IPS-18a (cell line): ENCODE results near the gene CHRNA10.

Experiments
- H3K27ac ChIP-seq: one replicate; pipeline ENCODE4 v1.5.1; 2013; ENCODE audit warnings: low read length
- H3K27me3 ChIP-seq: one replicate; pipeline ENCODE4 v1.6.1; 2013; ENCODE audit warnings: mild to moderate bottlenecking, low read length; ENCODE audit not compliant: control insufficient read depth, insufficient read depth
- H3K36me3 ChIP-seq: one replicate; pipeline ENCODE4 v1.6.1; 2013; ENCODE audit warnings: low read depth, low read length; ENCODE audit not compliant: control insufficient read depth
- H3K4me1 ChIP-seq: one replicate; pipeline ENCODE4 v1.6.1; 2013; ENCODE audit warnings: low read depth, low read length; ENCODE audit not compliant: control insufficient read depth
- H3K4me3 ChIP-seq: one replicate; pipeline ENCODE4 v1.5.1; 2013; ENCODE audit warnings: low read length
- H3K9ac ChIP-seq: one replicate; pipeline ENCODE4 v1.6.1; 2013; ENCODE audit warnings: mild to moderate bottlenecking, low read length, moderate library complexity
- H3K9me3 ChIP-seq: one replicate; pipeline ENCODE4 v1.6.1; 2013; ENCODE audit warnings: low read depth, low read length; ENCODE audit not compliant: control insufficient read depth

The CHRNA10 gene, protein sequence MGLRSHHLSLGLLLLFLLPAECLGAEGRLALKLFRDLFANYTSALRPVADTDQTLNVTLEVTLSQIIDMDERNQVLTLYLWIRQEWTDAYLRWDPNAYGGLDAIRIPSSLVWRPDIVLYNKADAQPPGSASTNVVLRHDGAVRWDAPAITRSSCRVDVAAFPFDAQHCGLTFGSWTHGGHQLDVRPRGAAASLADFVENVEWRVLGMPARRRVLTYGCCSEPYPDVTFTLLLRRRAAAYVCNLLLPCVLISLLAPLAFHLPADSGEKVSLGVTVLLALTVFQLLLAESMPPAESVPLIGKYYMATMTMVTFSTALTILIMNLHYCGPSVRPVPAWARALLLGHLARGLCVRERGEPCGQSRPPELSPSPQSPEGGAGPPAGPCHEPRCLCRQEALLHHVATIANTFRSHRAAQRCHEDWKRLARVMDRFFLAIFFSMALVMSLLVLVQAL

DNA sequence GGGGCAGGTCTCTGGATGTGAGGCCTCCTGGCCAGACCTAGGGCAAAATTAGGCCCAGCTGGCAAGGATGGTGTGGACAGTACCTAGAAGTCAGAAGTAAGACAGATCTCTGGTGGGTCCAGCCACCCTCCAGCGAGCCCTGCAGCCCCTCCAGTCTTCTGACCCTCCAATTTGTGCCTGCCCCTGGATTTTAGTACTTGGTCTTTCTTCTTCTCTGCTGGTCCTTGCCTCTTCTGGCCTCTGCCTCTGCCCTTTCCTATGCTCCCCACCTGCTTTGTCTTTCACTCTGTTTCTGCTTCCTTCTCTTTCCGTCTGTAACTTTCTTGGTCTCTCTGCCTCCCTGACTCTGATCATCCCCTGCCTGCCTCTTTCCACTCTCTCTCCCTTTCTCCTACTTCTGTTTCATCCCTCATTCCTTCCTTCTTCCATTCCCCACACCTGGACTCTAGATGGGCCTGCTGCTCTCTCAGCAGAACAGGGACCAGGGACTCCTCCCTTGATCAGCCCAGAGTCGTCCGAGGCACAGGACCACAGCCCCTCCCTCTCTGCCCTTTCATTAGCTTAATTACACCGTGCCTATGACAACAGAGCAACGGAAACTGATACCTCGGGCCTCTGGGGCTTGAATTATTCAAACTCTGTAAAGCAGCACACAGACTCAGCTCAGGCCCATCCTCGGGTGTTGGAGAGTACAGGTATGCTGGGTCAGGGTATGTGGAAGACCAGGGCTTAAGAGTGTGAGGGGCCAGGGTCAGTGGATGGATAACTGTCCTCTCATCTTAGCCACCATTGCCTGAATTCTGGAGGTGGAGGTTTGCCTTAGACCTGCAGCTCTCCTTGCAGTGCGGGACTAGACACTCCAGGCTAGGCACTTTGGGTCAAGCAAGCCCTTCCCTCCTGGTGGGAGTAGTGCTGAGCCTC, at the start of gene CHRNA10:
Gene CHRNA10 (minus strand): TSS at position 51 of the 921 bp plus-strand sequence. CDS start 72 bp downstream, outside the sequence.
- H3K36me3 ChIP-seq: peaks cover 33% of the 10 kb centered on the region
- no peaks in the 10 kb centered on the region for H3K4me1 ChIP-seq
- H3K4me3 ChIP-seq: no peak within 1 kb of the TSS
- H3K9me3 ChIP-seq: no peaks in the 10 kb centered on the region
- H3K27me3 ChIP-seq: no peaks in the 10 kb centered on the region
- H3K9ac ChIP-seq: no peak within 1 kb of the TSS
- no peak within 1 kb of the TSS for H3K27ac ChIP-seq

DNA sequence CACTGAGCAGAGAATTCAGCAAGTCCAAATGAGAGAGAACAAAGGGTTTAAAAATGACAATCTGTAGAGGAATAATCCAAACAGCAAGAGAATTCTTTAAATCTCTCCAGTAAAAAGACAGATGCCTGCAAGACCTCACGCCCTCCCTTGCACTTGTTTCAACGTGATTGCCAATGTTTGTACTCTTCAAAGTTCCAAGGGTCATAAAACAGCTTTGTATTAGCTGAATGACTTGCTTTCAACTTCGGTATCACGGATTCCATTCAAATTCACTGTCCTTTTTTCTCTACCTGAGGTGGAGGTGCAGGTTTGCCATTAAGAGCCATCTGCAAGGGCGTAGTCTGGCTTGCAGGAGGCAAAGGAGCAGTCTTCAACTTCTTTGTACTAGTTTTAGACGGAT, 41.1 kb upstream of the CHRNA10 start:
- Histone ChIP-seq H3K9me3 (no peaks in the 10 kb centered on the region), H3K9ac (no peak overlapping the region), H3K27ac (no peak overlapping the region), H3K27me3 (no peaks in the 10 kb centered on the region), H3K36me3 (peaks cover 70% of the 10 kb centered on the region), H3K4me3 (no peak overlapping the region), H3K4me1 (peaks cover 11% of the 10 kb centered on the region)

DNA sequence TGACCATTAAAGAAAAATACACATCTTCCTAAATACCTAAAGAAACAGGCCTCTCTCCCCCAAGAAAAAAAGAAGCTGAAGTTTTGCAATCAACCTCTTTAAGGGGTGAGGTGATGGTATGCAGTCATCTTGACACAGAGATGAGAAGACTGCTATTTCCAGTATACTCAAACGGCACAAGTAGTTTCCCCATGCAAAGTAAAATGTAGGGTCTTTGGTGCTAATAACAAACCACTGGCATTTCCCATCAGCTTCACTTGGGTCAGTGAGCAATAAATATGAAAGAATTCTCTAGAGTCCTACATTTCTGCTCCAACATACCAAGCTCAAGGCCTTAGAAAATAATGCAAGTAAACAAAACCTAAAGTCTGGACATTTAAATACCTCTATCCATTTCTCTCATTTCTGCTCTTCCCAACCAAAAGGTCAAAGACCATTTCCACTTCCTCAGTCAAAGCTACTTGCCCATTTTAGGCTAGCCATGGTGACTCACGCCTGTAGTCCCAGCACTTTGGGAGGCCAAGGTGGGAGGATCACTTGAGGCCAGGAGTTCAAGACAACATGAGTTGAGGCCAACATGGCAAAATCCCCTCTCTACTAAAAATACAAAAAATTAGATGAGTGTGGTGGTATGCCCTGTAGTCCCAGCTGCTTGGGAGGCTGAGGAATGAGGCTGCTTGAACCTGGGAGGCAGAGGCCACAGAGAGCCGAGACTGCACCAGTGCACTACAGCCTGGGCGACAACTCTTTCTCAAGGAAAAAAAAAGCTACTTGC, 39.5 kb upstream of the CHRNA10 start:
- Histone ChIP-seq H3K9ac (peak overlapping the region; percentile 30), H3K27ac (peak overlapping the region; percentile 80), H3K9me3 (no peaks in the 10 kb centered on the region), H3K27me3 (no peaks in the 10 kb centered on the region), H3K4me3 (peak overlapping the region; percentile 50), H3K4me1 (peaks cover 11% of the 10 kb centered on the region), H3K36me3 (peaks cover 67% of the 10 kb centered on the region)

DNA sequence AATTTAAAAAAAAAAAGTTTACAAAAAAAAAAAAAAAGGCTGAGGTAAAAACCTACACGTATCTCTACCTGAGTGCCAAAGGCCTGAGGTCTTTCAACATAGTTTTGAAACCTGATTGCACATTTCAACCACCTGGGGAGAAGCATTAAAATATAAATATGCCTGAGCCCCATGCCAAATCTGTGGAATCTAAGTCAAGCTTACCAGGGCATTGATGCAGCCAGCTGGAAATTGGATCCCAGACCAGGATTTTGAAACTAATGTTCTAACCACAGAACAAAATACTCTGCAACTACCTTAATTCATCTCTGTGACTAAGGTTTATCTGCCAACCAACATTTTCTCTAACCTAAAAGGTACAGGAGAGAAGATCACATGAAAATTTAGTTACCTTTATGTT, 38.8 kb upstream of the CHRNA10 start:
- H3K9me3 ChIP-seq: no peaks in the 10 kb centered on the region
- peak overlapping the region; percentile 50 for H3K4me3 ChIP-seq
- H3K4me1 ChIP-seq: peaks cover 11% of the 10 kb centered on the region
- H3K9ac ChIP-seq: peak overlapping the region; percentile 30
- H3K27me3 ChIP-seq: no peaks in the 10 kb centered on the region
- H3K36me3 ChIP-seq: peaks cover 67% of the 10 kb centered on the region
- peak overlapping the region; percentile 80 for H3K27ac ChIP-seq

DNA sequence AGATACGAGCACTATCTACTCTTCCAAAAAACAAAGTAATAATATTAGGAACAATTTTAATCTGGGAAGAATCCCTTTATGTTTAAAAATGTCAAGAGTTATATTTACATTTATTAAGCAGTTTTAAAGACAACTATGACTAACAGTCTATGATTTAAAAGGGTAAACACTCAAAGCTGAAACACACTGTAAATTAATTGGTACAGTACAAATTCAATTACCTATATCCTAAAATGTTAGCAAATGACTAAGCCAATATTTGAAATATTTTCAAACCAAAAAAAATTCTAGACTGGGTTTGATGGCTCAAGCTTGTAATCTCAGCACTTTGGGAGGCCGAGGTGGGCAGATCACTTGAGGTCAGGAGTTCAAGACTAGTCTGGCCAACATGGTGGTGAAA, 36.0 kb upstream of the CHRNA10 start:
- no peaks in the 10 kb centered on the region for H3K9me3 ChIP-seq
- H3K27ac ChIP-seq: no peak overlapping the region
- no peak overlapping the region for H3K4me3 ChIP-seq
- no peak overlapping the region for H3K9ac ChIP-seq
- H3K36me3 ChIP-seq: peaks cover 66% of the 10 kb centered on the region
- no peaks in the 10 kb centered on the region for H3K27me3 ChIP-seq
- peaks cover 11% of the 10 kb centered on the region for H3K4me1 ChIP-seq

DNA sequence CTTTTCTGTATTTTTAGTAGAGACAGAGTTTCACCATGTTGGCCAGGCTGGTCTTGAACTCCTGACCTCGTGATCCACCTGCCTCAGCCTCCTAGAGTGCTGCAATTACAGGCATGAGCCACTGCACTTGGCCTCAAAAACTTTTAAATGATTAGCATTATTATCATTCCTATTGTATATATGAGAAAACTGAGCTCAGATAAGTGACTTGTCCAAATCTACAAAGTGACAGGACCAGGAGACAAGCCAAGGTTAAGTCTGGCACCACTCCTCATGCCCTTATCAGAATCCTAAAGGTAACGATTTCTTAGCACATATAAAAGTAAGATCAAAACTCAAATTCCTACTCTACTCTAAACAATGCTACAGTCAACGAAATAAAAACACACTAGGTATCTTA, 32.2 kb upstream of the CHRNA10 start:
- Histone ChIP-seq H3K4me3 (no peak overlapping the region), H3K4me1 (no peaks in the 10 kb centered on the region), H3K9ac (no peak overlapping the region), H3K9me3 (no peaks in the 10 kb centered on the region), H3K36me3 (peaks cover 80% of the 10 kb centered on the region), H3K27ac (no peak overlapping the region), H3K27me3 (no peaks in the 10 kb centered on the region)

DNA sequence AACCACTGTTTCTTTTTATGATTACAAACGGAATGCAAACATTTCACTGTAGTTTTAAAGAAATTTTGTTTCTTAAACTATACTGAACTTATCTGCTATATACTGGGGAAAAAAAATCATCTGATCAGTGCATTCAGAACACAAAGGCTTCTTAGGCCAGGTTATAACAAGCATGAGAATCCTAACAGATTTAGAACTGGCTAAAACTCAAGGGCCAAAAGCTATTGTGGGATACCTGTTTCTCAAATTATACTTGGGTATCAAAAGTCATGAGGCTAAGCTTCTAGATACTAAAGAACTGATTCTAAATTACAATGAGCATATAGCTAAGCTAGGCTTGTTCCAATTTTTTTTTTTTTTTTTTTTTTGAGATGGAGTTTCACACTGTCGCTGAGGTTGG, 29.7 kb upstream of the CHRNA10 start:
- H3K36me3 ChIP-seq: peaks cover 92% of the 10 kb centered on the region
- no peak overlapping the region for H3K4me3 ChIP-seq
- no peak overlapping the region for H3K27ac ChIP-seq
- H3K9ac ChIP-seq: no peak overlapping the region
- H3K4me1 ChIP-seq: no peaks in the 10 kb centered on the region
- no peaks in the 10 kb centered on the region for H3K9me3 ChIP-seq
- H3K27me3 ChIP-seq: no peaks in the 10 kb centered on the region

DNA sequence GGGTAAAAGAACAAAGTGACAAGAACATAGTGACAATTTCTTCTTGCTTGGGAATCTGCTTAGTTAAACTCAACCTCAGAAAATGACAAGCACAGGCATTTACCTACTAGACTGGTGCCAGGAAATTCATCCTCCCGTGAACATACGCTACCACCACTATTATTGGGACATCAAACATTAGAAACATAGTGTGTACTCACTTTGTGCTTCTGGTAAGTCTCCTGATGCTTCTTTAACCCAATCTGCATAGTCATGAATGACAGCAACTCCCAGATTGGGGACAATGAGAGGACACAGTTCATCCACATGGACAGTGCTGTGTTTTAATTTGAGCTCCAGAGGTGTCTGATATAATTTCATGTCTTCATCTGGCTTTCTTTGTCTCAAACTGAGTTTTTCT, 29.2 kb upstream of the CHRNA10 start:
- H3K36me3 ChIP-seq: peaks cover 92% of the 10 kb centered on the region
- no peak overlapping the region for H3K4me3 ChIP-seq
- H3K9me3 ChIP-seq: no peaks in the 10 kb centered on the region
- H3K27ac ChIP-seq: no peak overlapping the region
- H3K4me1 ChIP-seq: no peaks in the 10 kb centered on the region
- no peak overlapping the region for H3K9ac ChIP-seq
- no peaks in the 10 kb centered on the region for H3K27me3 ChIP-seq

DNA sequence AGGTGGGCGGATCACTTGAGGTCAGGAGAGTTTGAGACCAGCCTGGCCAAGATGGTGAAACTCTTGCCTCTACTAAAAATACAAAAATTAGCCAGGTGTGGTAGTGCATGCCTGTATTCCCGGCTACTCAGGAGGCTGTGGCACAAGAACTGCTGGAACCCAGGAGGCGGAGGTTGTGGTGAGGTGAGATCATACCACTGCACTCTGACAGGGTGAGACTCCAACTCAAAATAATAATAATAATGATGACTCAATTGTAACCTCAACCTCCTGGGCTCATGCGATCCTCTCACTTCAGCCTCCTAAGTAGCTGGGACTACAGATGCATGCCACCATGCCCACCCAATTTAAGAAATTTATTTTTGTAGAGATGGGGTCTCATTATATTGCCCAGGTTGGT, 15.6 kb upstream of the CHRNA10 start:
- peaks cover 81% of the 10 kb centered on the region for H3K36me3 ChIP-seq
- no peak overlapping the region for H3K4me3 ChIP-seq
- no peak overlapping the region for H3K9ac ChIP-seq
- H3K27ac ChIP-seq: no peak overlapping the region
- H3K9me3 ChIP-seq: no peaks in the 10 kb centered on the region
- no peaks in the 10 kb centered on the region for H3K4me1 ChIP-seq
- no peaks in the 10 kb centered on the region for H3K27me3 ChIP-seq

DNA sequence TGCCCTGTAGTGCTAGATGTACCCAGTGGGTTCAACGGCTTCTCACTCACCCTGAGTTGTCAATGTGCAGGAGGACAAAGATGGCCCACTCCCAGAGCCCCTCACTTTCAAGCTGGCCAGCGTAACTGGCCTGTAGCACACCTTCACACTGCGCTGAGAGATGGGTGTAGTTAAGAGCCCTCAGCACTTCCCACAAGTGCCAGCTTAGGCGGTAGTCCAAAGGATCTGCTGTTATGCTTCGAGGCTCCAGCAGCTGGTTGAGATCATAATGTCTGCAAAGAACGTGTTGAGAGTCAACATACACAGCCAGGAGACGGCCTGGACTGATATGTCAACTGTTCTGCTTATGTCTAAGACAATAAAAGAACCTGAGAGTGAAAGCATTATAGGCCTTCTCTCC, 14.7 kb upstream of the CHRNA10 start:
- Histone ChIP-seq H3K9ac (no peak overlapping the region), H3K4me1 (no peaks in the 10 kb centered on the region), H3K27me3 (no peaks in the 10 kb centered on the region), H3K9me3 (no peaks in the 10 kb centered on the region), H3K36me3 (peaks cover 81% of the 10 kb centered on the region), H3K4me3 (no peak overlapping the region), H3K27ac (no peak overlapping the region)

DNA sequence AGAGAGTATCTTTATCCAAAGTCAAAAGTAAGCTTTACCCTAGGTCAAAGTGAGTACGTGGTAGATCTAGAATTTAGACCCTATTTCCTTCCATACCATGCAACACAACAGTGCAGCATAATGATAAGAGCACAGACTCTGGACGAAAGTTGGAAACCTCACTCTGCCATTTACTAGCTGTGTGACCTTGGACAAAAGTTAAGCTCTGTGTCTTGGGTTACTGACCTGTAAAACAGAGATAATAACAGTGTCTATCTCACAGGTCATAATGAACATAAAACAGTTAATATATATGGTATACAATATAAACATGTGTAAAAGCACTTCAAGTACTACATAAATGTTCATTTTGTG, 13.6 kb upstream of the CHRNA10 start:
- H3K27ac ChIP-seq: no peak overlapping the region
- H3K27me3 ChIP-seq: no peaks in the 10 kb centered on the region
- no peak overlapping the region for H3K4me3 ChIP-seq
- no peaks in the 10 kb centered on the region for H3K9me3 ChIP-seq
- no peaks in the 10 kb centered on the region for H3K4me1 ChIP-seq
- H3K36me3 ChIP-seq: peaks cover 84% of the 10 kb centered on the region
- H3K9ac ChIP-seq: no peak overlapping the region
